Measurements from ENCODE around the gene CAB39L.

GRCh38 chr13:49443357-49443703, 534 bp downstream of the CAB39L start:
- TF ChIP-seq CREB1 (IDR thresholded peaks at IDR 0.05; ENCODE audit: low read depth) (no peak), CEBPB (IDR thresholded peaks at IDR 0.05) (no peak), REST (IDR thresholded peaks at IDR 0.05; ENCODE audit: low read depth) (no peak), TEAD4 (IDR thresholded peaks at IDR 0.05) (no peak), TAF1 (IDR thresholded peaks at IDR 0.05; ENCODE audit: low read depth) (no peak), MAX (IDR thresholded peaks at IDR 0.05) (no peak), RAD21 (IDR thresholded peaks at IDR 0.05; ENCODE audit: low read depth) (no peak), FOXM1 (IDR thresholded peaks at IDR 0.05; ENCODE audit: borderline replicate concordance, low read depth) (no peak), EP300 (IDR thresholded peaks at IDR 0.05; ENCODE audit: borderline replicate concordance) (no peak), USF1 (IDR thresholded peaks at IDR 0.05) (no peak), YY1 (IDR thresholded peaks at IDR 0.05; ENCODE audit: low read depth) (no peak), ZBTB7A (IDR thresholded peaks at IDR 0.05; ENCODE audit: low read depth) (no peak), TCF12 (IDR thresholded peaks at IDR 0.05; ENCODE audit: low read depth) (no peak)

All from Ishikawa (cell line).